ENCODE data around the gene PAQR5. TPM values are rescaled to one million over a fixed set of nuclear protein-coding genes. Genes with fewer than 3 reads are reported as not detected.

PAQR5 gene
- total RNA-seq, 2 donors from 2014 or later = 1.2 to 6.1 TPM

DNA sequence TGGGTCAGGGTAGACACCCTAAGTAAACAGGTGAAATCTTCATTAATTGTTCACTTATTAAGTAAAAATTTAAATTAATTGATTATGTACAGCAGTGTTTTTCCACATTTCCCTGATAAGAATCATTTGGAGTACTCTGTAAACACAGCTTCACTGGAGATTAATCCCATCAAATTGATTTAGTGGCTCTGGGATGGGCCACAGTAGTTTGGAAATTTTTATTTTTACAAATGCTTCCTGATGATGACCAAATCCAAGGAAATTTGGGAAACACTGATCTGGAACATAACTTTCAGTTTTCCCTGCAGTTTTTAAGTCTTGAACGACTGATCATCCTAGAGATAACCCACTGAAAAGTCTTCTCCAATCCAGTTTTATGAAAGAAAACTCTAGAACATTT lies 135.1 kb downstream of the PAQR5 start:
- H3K36me3 ChIP-seq = peaks cover 8% of the 10 kb centered on the region
- no peaks in the 10 kb centered on the region for H3K4me1 ChIP-seq (ENCODE audit: control insufficient read depth in 1 of 2, low read depth in 2 of 2)
- no peak overlapping the region for H3K27ac ChIP-seq
- DNase-seq (ENCODE audit: low spot score) (no peak), ATAC-seq (ENCODE audit: insufficient number of reproducible peaks, low FRiP score, low read depth) (no peak)
- H3K4me3 ChIP-seq = no peak overlapping the region
- TF ChIP-seq, protein P1, sequence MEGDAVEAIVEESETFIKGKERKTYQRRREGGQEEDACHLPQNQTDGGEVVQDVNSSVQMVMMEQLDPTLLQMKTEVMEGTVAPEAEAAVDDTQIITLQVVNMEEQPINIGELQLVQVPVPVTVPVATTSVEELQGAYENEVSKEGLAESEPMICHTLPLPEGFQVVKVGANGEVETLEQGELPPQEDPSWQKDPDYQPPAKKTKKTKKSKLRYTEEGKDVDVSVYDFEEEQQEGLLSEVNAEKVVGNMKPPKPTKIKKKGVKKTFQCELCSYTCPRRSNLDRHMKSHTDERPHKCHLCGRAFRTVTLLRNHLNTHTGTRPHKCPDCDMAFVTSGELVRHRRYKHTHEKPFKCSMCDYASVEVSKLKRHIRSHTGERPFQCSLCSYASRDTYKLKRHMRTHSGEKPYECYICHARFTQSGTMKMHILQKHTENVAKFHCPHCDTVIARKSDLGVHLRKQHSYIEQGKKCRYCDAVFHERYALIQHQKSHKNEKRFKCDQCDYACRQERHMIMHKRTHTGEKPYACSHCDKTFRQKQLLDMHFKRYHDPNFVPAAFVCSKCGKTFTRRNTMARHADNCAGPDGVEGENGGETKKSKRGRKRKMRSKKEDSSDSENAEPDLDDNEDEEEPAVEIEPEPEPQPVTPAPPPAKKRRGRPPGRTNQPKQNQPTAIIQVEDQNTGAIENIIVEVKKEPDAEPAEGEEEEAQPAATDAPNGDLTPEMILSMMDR (IDR thresholded peaks at IDR 0.05) = no peak
- no peaks in the 10 kb centered on the region for H3K27me3 ChIP-seq (replicated peaks; ENCODE audit: insufficient read depth)
- H3K9me3 ChIP-seq = no peaks in the 10 kb centered on the region

DNA sequence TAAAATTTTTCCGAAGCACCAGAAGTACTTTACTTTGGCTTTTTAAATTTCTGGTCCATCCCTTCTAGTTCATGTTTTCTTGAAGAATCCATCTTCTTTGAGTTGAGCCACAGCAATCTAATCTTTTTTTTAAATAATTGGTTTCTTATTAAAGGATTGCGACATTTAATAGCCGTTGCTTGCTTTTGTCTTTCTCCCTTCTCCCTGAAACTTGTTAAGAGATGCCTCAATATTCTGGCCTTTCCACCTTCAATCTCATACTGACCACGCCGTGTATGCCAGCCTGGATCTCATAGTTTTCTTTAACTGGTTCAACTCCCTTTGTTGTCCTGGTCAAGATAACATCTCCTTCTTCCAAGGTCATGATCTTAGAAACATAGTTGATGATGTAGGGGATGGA lies 135.5 kb downstream of the PAQR5 start:
- Histone ChIP-seq H3K4me3 (no peak overlapping the region), H3K4me1 (ENCODE audit: control insufficient read depth in 1 of 2, low read depth in 2 of 2) (no peaks in the 10 kb centered on the region), H3K36me3 (peaks cover 8% of the 10 kb centered on the region), H3K27me3 (replicated peaks; ENCODE audit: insufficient read depth) (no peaks in the 10 kb centered on the region), H3K9me3 (no peaks in the 10 kb centered on the region), H3K27ac (no peak overlapping the region)
- no peak for ATAC-seq (ENCODE audit: insufficient number of reproducible peaks, low FRiP score, low read depth)
- TF ChIP-seq, protein P1 (IDR thresholded peaks at IDR 0.05) = no peak
- DNase-seq (ENCODE audit: low spot score) = no peak

DNA sequence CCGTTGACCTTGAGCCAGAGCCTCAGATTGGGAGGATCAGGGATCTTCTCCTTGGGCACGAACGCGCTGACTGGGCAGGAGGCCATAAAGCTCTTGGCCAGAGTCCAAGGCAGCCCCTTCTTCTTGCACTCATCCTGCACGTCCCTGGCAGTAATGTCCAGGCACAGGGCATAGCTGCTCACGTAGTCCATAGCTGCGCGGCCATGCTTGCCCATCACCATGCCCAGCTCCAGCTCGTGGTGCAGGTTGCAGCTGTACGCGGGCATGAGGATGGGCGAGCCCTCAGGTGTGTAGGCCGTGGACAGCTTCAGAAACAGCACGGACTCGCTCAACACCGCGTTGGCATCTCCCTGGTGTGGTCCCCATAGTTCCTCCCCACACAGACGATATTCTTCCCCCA lies 136.0 kb downstream of the PAQR5 start:
- peaks cover 8% of the 10 kb centered on the region for H3K36me3 ChIP-seq
- TF ChIP-seq, protein P1 (IDR thresholded peaks at IDR 0.05) = no peak
- DNase-seq (ENCODE audit: low spot score) = no peak
- no peaks in the 10 kb centered on the region for H3K27me3 ChIP-seq (replicated peaks; ENCODE audit: insufficient read depth)
- no peaks in the 10 kb centered on the region for H3K9me3 ChIP-seq
- no peak overlapping the region for H3K27ac ChIP-seq
- H3K4me3 ChIP-seq = no peak overlapping the region
- ATAC-seq (ENCODE audit: insufficient number of reproducible peaks, low FRiP score, low read depth) = no peak
- H3K4me1 ChIP-seq (ENCODE audit: control insufficient read depth in 1 of 2, low read depth in 2 of 2) = no peaks in the 10 kb centered on the region

DNA sequence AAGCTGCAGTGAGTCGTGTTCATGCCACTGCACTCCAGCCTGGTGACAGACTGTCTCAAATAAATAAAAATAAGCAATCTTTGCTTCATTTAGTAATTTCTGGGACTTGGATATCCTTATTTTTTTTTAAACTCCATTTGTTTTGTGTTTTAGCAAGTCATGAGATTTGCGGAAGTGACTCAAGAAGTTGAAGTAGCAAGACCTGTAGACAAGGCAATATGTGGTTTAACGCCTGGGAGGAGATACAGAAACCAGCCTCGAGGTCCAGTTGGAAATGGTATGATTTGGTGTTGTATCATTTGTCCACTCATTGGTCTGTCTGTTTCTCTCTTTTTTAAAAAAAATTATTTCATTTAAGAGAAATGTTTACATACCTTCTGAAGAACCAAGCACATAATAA lies 137.3 kb downstream of the PAQR5 start:
- Histone ChIP-seq H3K36me3 (peaks cover 11% of the 10 kb centered on the region), H3K4me3 (no peak overlapping the region), H3K9me3 (no peaks in the 10 kb centered on the region), H3K27ac (no peak overlapping the region), H3K27me3 (replicated peaks; ENCODE audit: insufficient read depth) (no peaks in the 10 kb centered on the region), H3K4me1 (ENCODE audit: control insufficient read depth in 1 of 2, low read depth in 2 of 2) (no peaks in the 10 kb centered on the region)
- DNase-seq (ENCODE audit: low spot score) = no peak
- no peak for ATAC-seq (ENCODE audit: insufficient number of reproducible peaks, low FRiP score, low read depth)
- TF ChIP-seq, protein P1 (IDR thresholded peaks at IDR 0.05) = no peak

DNA sequence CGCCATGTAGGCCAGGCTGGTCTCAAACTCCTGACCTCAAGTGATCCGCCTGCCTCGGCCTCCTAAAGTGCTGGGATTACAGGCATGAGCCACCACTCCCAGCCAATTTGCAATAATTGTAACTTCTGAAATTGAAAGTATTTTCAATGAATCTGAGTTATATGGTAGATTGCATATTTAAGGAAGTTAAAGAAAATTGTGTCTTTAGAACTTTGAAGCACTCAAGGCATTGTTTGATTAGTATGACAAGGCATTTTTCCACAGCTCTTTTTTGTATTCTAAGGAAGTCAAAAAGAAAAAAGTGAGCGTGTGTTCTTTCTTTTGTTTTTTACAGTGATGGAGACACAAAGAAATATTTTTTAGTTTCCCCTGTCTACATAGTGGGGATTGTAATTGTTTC lies 138.2 kb downstream of the PAQR5 start:
- ATAC-seq (ENCODE audit: insufficient number of reproducible peaks, low FRiP score, low read depth) (no peak), DNase-seq (ENCODE audit: low spot score) (no peak)
- Histone ChIP-seq H3K4me3 (no peak overlapping the region), H3K36me3 (peaks cover 12% of the 10 kb centered on the region), H3K27ac (no peak overlapping the region), H3K4me1 (ENCODE audit: control insufficient read depth in 1 of 2, low read depth in 2 of 2) (no peaks in the 10 kb centered on the region), H3K9me3 (no peaks in the 10 kb centered on the region), H3K27me3 (replicated peaks; ENCODE audit: insufficient read depth) (no peaks in the 10 kb centered on the region)
- TF ChIP-seq, protein P1 (IDR thresholded peaks at IDR 0.05) = no peak

Measured in thoracic aorta (tissue), 2 donors.